Measurements from ENCODE around the gene KCTD16.

Gene KCTD16

GRCh38 chr5:144292029-144292428, 121.4 kb downstream of the KCTD16 start:
- DNase-seq: no peak

GRCh38 chr5:144295284-144295683, 124.6 kb downstream of the KCTD16 start:
- DNase-seq: no peak

GRCh38 chr5:144297081-144297480, 126.4 kb downstream of the KCTD16 start:
- no peak for DNase-seq

GRCh38 chr5:144298658-144299057, 128.0 kb downstream of the KCTD16 start:
- no peak for DNase-seq

GRCh38 chr5:144304688-144305087, 134.0 kb downstream of the KCTD16 start:
- DNase-seq: no peak

GRCh38 chr5:144307736-144308135, 137.1 kb downstream of the KCTD16 start:
- DNase-seq: no peak

- no peak for DNase-seq
Observed at GRCh38 chr5:144308174-144308573, 137.5 kb downstream of the KCTD16 start.

GRCh38 chr5:144308906-144309670, 138.4 kb downstream of the KCTD16 start:
- no peak for DNase-seq

DNA sequence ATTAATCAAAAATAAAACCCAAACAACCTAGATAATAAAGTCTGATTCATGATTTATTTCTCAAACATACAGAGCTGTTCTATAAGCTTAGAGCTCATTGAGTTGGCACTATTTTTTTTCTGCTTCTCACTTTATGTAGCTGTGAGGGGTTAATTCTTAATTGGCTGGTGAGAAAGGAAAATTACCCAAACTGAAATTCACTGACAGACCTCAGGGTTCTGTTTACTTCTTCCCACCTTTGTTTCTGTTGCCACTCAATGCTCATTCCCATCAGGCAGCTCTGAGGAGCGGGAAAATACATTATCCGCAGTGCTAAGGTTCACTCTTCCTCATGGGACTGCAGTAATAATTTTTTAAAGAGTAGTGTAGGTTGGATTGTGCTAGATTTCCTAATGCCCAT, 139.9 kb downstream of the KCTD16 start:
- DNase-seq: no peak

GRCh38 chr5:144313147-144313726, 142.6 kb downstream of the KCTD16 start:
- no peak for DNase-seq

GRCh38 chr5:144315026-144315425, 144.4 kb downstream of the KCTD16 start:
- no peak for DNase-seq

- DNase-seq: no peak
Observed at GRCh38 chr5:144315994-144316634, 145.4 kb downstream of the KCTD16 start.

DNA sequence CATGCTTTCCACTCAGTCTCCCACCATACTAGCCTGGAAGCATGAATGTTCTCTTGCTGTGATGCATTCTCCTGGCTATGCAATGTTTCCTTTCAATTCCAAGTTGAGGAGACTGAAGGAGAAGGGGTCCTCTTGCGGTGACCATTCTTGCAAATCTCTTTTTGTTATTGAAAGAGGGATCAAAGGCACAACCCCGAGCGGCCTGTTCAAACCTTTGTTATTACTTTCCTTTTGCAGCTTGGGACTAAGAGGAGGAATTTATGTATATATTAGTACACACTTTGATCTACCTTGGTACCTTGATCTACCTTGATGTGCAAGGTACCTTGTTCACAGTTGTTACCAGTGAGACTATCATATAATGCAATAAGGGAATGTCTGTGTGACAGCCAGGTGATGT, 147.3 kb downstream of the KCTD16 start:
- no peak for DNase-seq

- DNase-seq: no peak
Observed at GRCh38 chr5:144318460-144318859, 147.8 kb downstream of the KCTD16 start.

DNA sequence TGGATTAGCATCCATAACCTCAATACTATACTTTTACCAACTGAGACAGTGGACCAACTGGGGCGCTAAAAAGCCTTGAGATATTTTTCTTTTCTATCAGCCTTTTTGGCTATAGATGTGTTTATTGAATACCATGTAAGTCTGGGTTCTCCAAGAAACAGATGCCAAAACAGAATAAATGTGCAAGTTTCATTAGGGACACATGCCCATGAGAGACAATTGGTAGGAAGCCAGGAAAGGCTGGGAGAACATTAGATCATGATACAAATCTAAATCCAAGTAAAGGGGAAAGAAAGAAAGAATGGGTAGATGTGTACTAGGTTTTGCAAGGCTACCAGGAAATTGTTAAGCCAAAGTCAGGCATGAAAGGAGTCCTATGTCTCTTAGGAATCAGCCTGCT, 152.5 kb downstream of the KCTD16 start:
- no peak for DNase-seq

GRCh38 chr5:144325532-144325931, 154.9 kb downstream of the KCTD16 start:
- DNase-seq: no peak

DNA sequence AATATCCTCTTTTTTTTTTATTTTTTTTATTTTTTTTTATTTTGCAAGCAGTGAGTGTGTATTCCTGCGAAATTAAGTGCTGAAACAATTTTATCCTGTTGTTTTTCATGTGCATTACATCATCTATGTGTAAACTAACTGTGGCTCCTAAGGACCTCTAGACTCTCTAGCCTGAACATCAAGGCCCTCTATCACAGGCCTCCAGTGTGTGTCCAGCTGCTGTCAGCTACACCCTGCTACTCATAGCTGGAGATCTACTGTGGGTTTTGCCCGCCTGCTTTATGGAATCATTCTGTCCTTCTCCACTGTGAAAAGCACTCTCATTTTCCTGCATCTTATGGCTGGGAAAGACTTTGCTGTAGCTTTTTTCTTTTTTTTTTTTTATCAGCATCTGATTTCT, 157.8 kb downstream of the KCTD16 start:
- DNase-seq: no peak

DNA sequence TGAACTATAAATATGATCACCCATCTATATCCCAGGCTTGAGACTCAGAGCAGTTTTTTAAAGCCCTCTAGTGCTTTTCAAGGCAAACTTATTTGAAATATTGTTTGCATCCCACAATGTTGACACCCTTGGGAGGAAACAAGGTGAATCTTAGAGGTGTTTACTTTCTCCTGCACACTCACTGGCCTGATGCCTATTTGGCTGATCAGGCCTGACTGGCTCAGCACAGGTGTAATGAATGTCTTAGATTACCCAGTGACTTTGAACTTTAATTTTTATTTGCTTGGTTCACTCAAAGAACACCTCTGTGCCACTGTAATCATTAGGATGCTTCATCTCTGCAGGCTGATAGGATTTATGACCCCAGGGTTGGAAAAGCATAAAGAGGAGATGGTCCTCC, 158.3 kb downstream of the KCTD16 start:
- DNase-seq: no peak

DNA sequence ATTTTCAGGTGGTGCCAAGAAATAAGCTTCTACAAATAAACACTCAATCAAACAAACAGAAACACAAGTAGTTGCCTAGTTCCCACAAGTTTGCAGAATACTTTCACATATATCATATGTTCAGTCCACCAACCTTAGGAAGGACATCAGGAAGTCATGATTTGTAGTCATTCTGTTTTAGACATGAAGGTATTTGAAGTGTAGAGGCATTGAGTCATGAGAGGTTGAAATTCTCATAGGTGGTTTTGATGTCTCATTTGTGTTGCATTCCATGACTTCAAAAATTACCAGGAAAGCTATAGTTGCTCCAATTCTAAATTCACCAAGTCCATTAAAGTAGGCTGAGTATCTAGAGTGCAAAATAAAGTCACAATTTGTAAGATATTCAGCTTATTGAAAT, 159.0 kb downstream of the KCTD16 start:
- no peak for DNase-seq

DNA sequence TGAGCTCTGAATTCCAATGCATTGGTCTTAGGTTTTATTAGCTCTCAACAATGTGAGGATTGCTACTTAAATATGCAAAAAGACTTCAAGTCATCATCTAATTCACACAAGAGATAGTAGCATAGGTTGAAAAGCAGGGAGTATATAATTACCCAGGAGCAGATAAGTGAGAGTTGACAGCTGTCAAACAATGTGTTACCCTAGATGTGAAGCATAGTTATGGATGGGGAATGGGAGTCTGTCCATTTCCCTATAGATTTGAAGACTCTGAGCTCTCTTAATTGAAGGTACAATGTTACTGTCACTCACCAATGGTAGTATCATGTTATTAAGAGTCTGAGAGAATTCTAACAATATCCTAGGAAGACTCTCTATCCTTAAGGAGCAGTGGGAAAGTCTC, 160.7 kb downstream of the KCTD16 start:
- DNase-seq: no peak

- no peak for DNase-seq
Observed at GRCh38 chr5:144332265-144332664, 161.6 kb downstream of the KCTD16 start.

DNA sequence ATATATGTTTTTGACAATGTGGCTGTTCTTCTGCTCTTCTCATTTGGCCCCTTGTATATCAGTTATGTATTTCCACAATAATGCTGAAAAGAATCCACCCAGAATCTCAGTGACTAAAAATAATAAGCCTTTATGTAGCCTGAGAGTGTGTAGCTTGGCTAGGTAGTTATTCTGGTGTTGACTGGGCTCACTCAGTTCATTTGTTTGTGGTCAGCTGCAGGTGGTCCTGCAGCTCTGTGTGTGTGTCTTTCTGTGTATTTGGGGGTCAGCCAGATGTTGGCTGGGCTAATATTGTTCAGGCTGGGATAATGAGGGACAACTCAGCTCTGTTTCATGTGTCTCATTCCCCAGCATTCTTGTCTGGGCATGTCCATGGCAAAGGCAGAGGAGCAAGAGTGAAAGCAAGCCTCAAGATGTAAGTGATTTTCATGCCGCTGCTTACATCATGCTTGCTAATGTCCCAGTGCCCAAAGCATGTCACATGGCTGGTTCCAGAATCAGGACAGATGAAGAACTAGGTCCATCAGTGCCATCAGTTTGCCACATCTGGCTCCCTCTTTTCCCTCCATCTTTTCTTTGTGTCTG, 162.8 kb downstream of the KCTD16 start:
- no peak for DNase-seq

DNA sequence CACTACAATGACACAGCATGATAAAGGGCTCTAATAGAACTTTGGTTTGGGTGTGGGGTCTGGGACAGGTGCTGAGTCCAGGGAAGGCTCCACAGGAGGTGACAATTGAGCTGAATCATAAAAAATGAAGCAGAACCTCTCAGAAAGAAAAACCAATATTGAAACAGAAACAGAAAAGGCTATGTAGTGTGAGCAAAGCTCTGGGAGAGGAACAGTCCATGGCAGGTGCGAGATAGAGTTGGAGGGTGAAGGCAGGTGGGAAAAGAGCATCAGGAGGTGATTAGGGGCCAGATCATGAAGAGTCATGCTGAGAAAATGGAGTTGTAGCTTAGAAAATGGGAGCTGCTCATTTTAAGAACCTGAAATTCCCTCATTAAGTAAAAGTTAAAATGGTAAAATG, 164.9 kb downstream of the KCTD16 start:
- no peak for DNase-seq

Data from suppressor macrophage (primary cell).